SK-N-SH treated with all-trans-retinoic acid at 6 μM for 48 hours (cell line): ENCODE measurements around the gene MAP1A.

Source experiments
- ATAC-seq: fragments of 200-7000 bp; cut with Tn5 transposase; 3 replicates; pipeline ENCODE4 v1.9.1; 2020; ENCODE audit warnings: mild to moderate bottlenecking, moderate library complexity
- BACH2 ChIP-seq: fragments of 250-450 bp; sonication (Bioruptor Pico); IDR thresholded peaks from 2 replicates; pipeline ENCODE4 v1.9.0; 2021; ENCODE audit warnings: mild to moderate bottlenecking, borderline replicate concordance
- CREB5 ChIP-seq: fragments of 250-450 bp; sonication (Bioruptor Pico); IDR thresholded peaks from 2 replicates; pipeline ENCODE4 v1.5.1; 2020; ENCODE audit warnings: low read depth, mild to moderate bottlenecking, moderate library complexity
- CSDC2 ChIP-seq: fragments of 250-450 bp; sonication (Bioruptor Pico); IDR thresholded peaks from 2 replicates; pipeline ENCODE4 v1.5.0; 2020; ENCODE audit warnings: mild to moderate bottlenecking, moderate library complexity
- CSRNP3 ChIP-seq: fragments of 250-450 bp; sonication (Bioruptor Pico); IDR thresholded peaks from 2 replicates; pipeline ENCODE4 v1.5.1; 2021; ENCODE audit warnings: mild to moderate bottlenecking, moderate library complexity
- ESRRG ChIP-seq: fragments of 250-450 bp; sonication (Bioruptor Pico); IDR thresholded peaks from 2 replicates; pipeline ENCODE4 v1.6.1; 2021; ENCODE audit warnings: mild to moderate bottlenecking
- GLIS3 ChIP-seq: fragments of 250-450 bp; sonication (Bioruptor Pico); IDR thresholded peaks from 2 replicates; pipeline ENCODE4 v1.5.0; 2020; ENCODE audit warnings: mild to moderate bottlenecking, moderate library complexity
- OSR1 ChIP-seq: fragments of 250-450 bp; sonication (Bioruptor Pico); IDR thresholded peaks from 2 replicates; pipeline ENCODE4 v1.8.0; 2022; ENCODE audit warnings: moderate library complexity, mild to moderate bottlenecking, inconsistent platforms
- PATZ1 ChIP-seq: fragments of 250-450 bp; sonication (Bioruptor Pico); IDR thresholded peaks from 2 replicates; pipeline ENCODE4 v1.8.0; 2020; ENCODE audit warnings: mild to moderate bottlenecking, moderate library complexity, borderline replicate concordance
- POU6F1 ChIP-seq: fragments of 250-450 bp; sonication (Bioruptor Pico); IDR thresholded peaks from 2 replicates; pipeline ENCODE4 v1.8.0; 2021; ENCODE audit warnings: low read depth, mild to moderate bottlenecking, moderate library complexity, borderline replicate concordance
- PPARA ChIP-seq: fragments of 250-450 bp; sonication (Bioruptor Pico); IDR thresholded peaks from 2 replicates; pipeline ENCODE4 v1.5.0; 2020; ENCODE audit warnings: mild to moderate bottlenecking, borderline replicate concordance
- RARB ChIP-seq: fragments of 250-450 bp; sonication (Bioruptor Pico); IDR thresholded peaks from 2 replicates; pipeline ENCODE4 v1.8.0; 2021; ENCODE audit warnings: mild to moderate bottlenecking, moderate library complexity
- SNAI2 ChIP-seq: fragments of 250-450 bp; sonication (Bioruptor Pico); IDR thresholded peaks from 2 replicates; pipeline ENCODE4 v1.5.0; 2020; ENCODE audit warnings: mild to moderate bottlenecking, moderate library complexity
- TOX ChIP-seq: fragments of 250-450 bp; sonication (Bioruptor Pico); IDR thresholded peaks from 2 replicates; pipeline ENCODE4 v1.8.0; 2021; ENCODE audit warnings: mild to moderate bottlenecking, moderate library complexity, borderline replicate concordance
- TSHZ2 ChIP-seq: fragments of 250-450 bp; sonication (Bioruptor Pico); IDR thresholded peaks from 2 replicates; pipeline ENCODE4 v1.5.0; 2020; ENCODE audit warnings: mild to moderate bottlenecking, moderate library complexity
- ZC3H10 ChIP-seq: fragments of 250-450 bp; sonication (Bioruptor Pico); IDR thresholded peaks from 2 replicates; pipeline ENCODE4 v1.5.1; 2021; ENCODE audit warnings: mild to moderate bottlenecking, moderate library complexity
- ZFP3 ChIP-seq: fragments of 250-450 bp; sonication (Bioruptor Pico); IDR thresholded peaks from 2 replicates; pipeline ENCODE4 v1.5.0; 2020; ENCODE audit warnings: mild to moderate bottlenecking, moderate library complexity
- ZFP30 ChIP-seq: fragments of 450-650 bp; formaldehyde crosslinking; IDR thresholded peaks from 2 replicates; pipeline ENCODE4 v1.5.0; 2022; ENCODE audit warnings: mild to moderate bottlenecking, moderate library complexity
- ZNF565 ChIP-seq: fragments of 450-650 bp; formaldehyde crosslinking; conservative IDR thresholded peaks from 2 replicates; pipeline ENCODE4 v1.5.0; 2020; ENCODE audit warnings: low read depth, mild to moderate bottlenecking, moderate library complexity
- ZNF70 ChIP-seq: fragments of 450-650 bp; formaldehyde crosslinking; IDR thresholded peaks from 2 replicates; pipeline ENCODE4 v1.5.0; 2020; ENCODE audit warnings: mild to moderate bottlenecking, moderate library complexity
- ZNF8 ChIP-seq: fragments of 450-650 bp; formaldehyde crosslinking; IDR thresholded peaks from 2 replicates; pipeline ENCODE4 v1.5.0; 2020; ENCODE audit warnings: mild to moderate bottlenecking, moderate library complexity

The MAP1A gene

GRCh38 chr15:43529141-43529540 lies 11.7 kb downstream of the MAP1A start:
- TF ChIP-seq POU6F1 (CRISPR knock-in tag) (no peak), CSDC2 (CRISPR knock-in tag) (no peak), ESRRG (CRISPR knock-in tag) (no peak), SNAI2 (CRISPR knock-in tag) (no peak), RARB (CRISPR knock-in tag) (no peak), ZNF70 (CRISPR knock-in tag) (no peak), ZNF8 (no peak), CSRNP3 (CRISPR knock-in tag) (no peak), BACH2 (CRISPR knock-in tag) (no peak), ZC3H10 (no peak), ZNF565 (CRISPR knock-in tag) (no peak), GLIS3 (CRISPR knock-in tag) (no peak), PATZ1 (CRISPR knock-in tag) (no peak), CREB5 (no peak), PPARA (CRISPR knock-in tag) (no peak), ZFP3 (CRISPR knock-in tag) (no peak), OSR1 (CRISPR knock-in tag) (no peak), TOX (CRISPR knock-in tag) (no peak), TSHZ2 (no peak)
- no peak for ATAC-seq

GRCh38 chr15:43529587-43530345 lies 12.4 kb downstream of the MAP1A start:
- TF ChIP-seq ZFP30 (CRISPR knock-in tag): no peak
- no peak for TF ChIP-seq SNAI2 (CRISPR knock-in tag)
- TF ChIP-seq TOX (CRISPR knock-in tag): no peak
- TF ChIP-seq PATZ1 (CRISPR knock-in tag): no peak
- ATAC-seq: no peak
